H9 (cell line): Measurements from ENCODE around the gene ATCAY. TPM values are rescaled to one million over a fixed set of nuclear protein-coding genes. Genes with fewer than 3 reads are reported as not detected.

Experiments
- DNase-seq: peaks from one replicate; pipeline ENCODE4 v3.0.0-alpha.2; 2017
- H2AFZ ChIP-seq: one replicate; pipeline ENCODE4 v1.6.1; 2013; ENCODE audit warnings: mild to moderate bottlenecking, low read length, control low read depth, moderate library complexity
- H2AK5ac ChIP-seq: 2 replicates; pipeline ENCODE4 v1.6.1; 2013; ENCODE audit warnings: low read length, control low read depth, mixed read lengths; ENCODE audit not compliant: insufficient read length
- H2BK120ac ChIP-seq: one replicate; pipeline ENCODE4 v1.6.1; 2013; ENCODE audit warnings: low read depth, mild to moderate bottlenecking, low read length, control low read depth, inconsistent platforms; ENCODE audit not compliant: poor library complexity, severe bottlenecking
- H2BK12ac ChIP-seq: 2 replicates; pipeline ENCODE4 v1.6.1; 2013; ENCODE audit warnings: low read length, control low read depth, mixed read lengths, low read depth; ENCODE audit not compliant: insufficient read length
- H2BK15ac ChIP-seq: 2 replicates; pipeline ENCODE4 v1.6.1; 2013; ENCODE audit warnings: low read depth, low read length, control low read depth
- H2BK20ac ChIP-seq: one replicate; pipeline ENCODE4 v1.6.1; 2013; ENCODE audit warnings: low read depth, mild to moderate bottlenecking, low read length, control low read depth, inconsistent platforms; ENCODE audit not compliant: poor library complexity, severe bottlenecking
- H2BK5ac ChIP-seq: 2 replicates; pipeline ENCODE4 v1.6.1; 2013; ENCODE audit warnings: low read length, control low read depth, mixed read lengths; ENCODE audit not compliant: insufficient read length
- H3K14ac ChIP-seq: 2 replicates; pipeline ENCODE4 v1.6.1; 2013; ENCODE audit warnings: low read length, control low read depth; ENCODE audit not compliant: insufficient read depth
- H3K18ac ChIP-seq: 2 replicates; pipeline ENCODE4 v1.6.1; 2013; ENCODE audit warnings: low read depth, mild to moderate bottlenecking, mixed read lengths, low read length, control low read depth; ENCODE audit not compliant: insufficient read length
- H3K23ac ChIP-seq: 2 replicates; pipeline ENCODE4 v1.6.1; 2013; ENCODE audit warnings: low read length, control low read depth, mixed read lengths, low read depth; ENCODE audit not compliant: insufficient read length
- H3K23me2 ChIP-seq: 2 replicates; pipeline ENCODE4 v1.6.1; 2013; ENCODE audit warnings: low read depth, mild to moderate bottlenecking, mixed read lengths, low read length, control low read depth; ENCODE audit not compliant: insufficient read length, poor library complexity, severe bottlenecking
- H3K27ac ChIP-seq: 2 replicates; pipeline ENCODE4 v1.5.1; 2013; ENCODE audit warnings: low read length, control low read depth, mixed read lengths, low read depth; ENCODE audit not compliant: insufficient read length
- H3K27me3 ChIP-seq: 2 replicates; pipeline ENCODE4 v1.6.1; 2013; ENCODE audit warnings: low read length, control low read depth, inconsistent platforms; ENCODE audit not compliant: insufficient read depth
- H3K4ac ChIP-seq: 2 replicates; pipeline ENCODE4 v1.6.1; 2013; ENCODE audit warnings: low read depth, mild to moderate bottlenecking, control low read depth, inconsistent platforms, low read length, moderate library complexity
- H3K4me1 ChIP-seq: 2 replicates; pipeline ENCODE4 v1.6.1; 2013; ENCODE audit warnings: low read length, control low read depth, inconsistent platforms; ENCODE audit not compliant: insufficient read depth
- H3K4me2 ChIP-seq: 2 replicates; pipeline ENCODE4 v1.6.1; 2013; ENCODE audit warnings: low read length, control low read depth, mixed read lengths; ENCODE audit not compliant: insufficient read length, insufficient read depth
- H3K56ac ChIP-seq: 2 replicates; pipeline ENCODE4 v1.6.1; 2013; ENCODE audit warnings: low read depth, mild to moderate bottlenecking, mixed read lengths, low read length, control low read depth; ENCODE audit not compliant: insufficient read length
- H3K79me1 ChIP-seq: 2 replicates; pipeline ENCODE4 v1.6.1; 2013; ENCODE audit warnings: low read depth, mild to moderate bottlenecking, moderate library complexity, low read length, control low read depth, inconsistent platforms; ENCODE audit not compliant: insufficient read depth, poor library complexity, severe bottlenecking
- H3K79me2 ChIP-seq: 2 replicates; pipeline ENCODE4 v1.6.1; 2013; ENCODE audit warnings: low read length, control low read depth, inconsistent platforms; ENCODE audit not compliant: insufficient read depth
- H3K9ac ChIP-seq: 2 replicates; pipeline ENCODE4 v1.6.1; 2013; ENCODE audit warnings: low read length, control low read depth, mixed read lengths; ENCODE audit not compliant: insufficient read length; ENCODE audit errors: extremely low read depth
- H3K9me3 ChIP-seq: one replicate; pipeline ENCODE4 v1.6.1; 2013; ENCODE audit warnings: low read depth, low read length, inconsistent platforms; ENCODE audit not compliant: control insufficient read depth
- H3T11ph ChIP-seq: one replicate; pipeline ENCODE4 v1.6.1; 2013; ENCODE audit warnings: mild to moderate bottlenecking, low read length, control low read depth, inconsistent platforms
- H4K20me1 ChIP-seq: one replicate; pipeline ENCODE4 v1.6.1; 2013; ENCODE audit not compliant: control insufficient read depth, insufficient read length, insufficient read depth
- H4K5ac ChIP-seq: 2 replicates; pipeline ENCODE4 v1.6.1; 2013; ENCODE audit warnings: low read depth, mild to moderate bottlenecking, mixed read lengths, low read length, control low read depth; ENCODE audit not compliant: insufficient read length
- H4K8ac ChIP-seq: replicated peaks from 2 replicates; pipeline ENCODE4 v1.6.1; 2013; ENCODE audit warnings: low read length, control low read depth, mixed read lengths, low read depth; ENCODE audit not compliant: insufficient read length
- H4K91ac ChIP-seq: 2 replicates; pipeline ENCODE4 v1.6.1; 2013; ENCODE audit warnings: low read depth, mild to moderate bottlenecking, moderate library complexity, mixed read lengths, low read length, control low read depth; ENCODE audit not compliant: insufficient read length
- H3K27ac Mint-ChIP-seq, 3 experiments: 2 replicates in 2 of 3; 3 replicates in 1 of 3; pipeline ENCODE4 v1.8.0; 2020 to 2021; ENCODE audit warnings: mixed read lengths in 3 of 3, mild to moderate bottlenecking in 1 of 3, moderate library complexity in 1 of 3
- H3K27me3 Mint-ChIP-seq: 2 replicates; pipeline ENCODE4 v1.8.0; 2021; ENCODE audit warnings: low read depth, mild to moderate bottlenecking, moderate library complexity, mixed read lengths
- H3K36me3 Mint-ChIP-seq, 3 experiments: 2 replicates in 2 of 3; 3 replicates in 1 of 3; pipeline ENCODE4 v1.8.0; 2020 to 2021; ENCODE audit warnings: low read depth in 3 of 3, mixed read lengths in 3 of 3; ENCODE audit not compliant: insufficient read depth in 1 of 3
- H3K4me1 Mint-ChIP-seq, 2 experiments: 2 replicates each; pipeline ENCODE4 v1.8.0; 2020; ENCODE audit warnings: mixed read lengths in 2 of 2
- H3K4me3 Mint-ChIP-seq, 2 experiments: 2 replicates in 1 of 2; 3 replicates in 1 of 2; pipeline ENCODE4 v1.8.0; 2020 to 2021; ENCODE audit warnings: mild to moderate bottlenecking in 2 of 2, mixed read lengths in 2 of 2, moderate library complexity in 1 of 2
- H3K9me3 Mint-ChIP-seq, 2 experiments: 2 replicates in 1 of 2; 3 replicates in 1 of 2; pipeline ENCODE4 v1.8.0; 2020; ENCODE audit warnings: mild to moderate bottlenecking in 2 of 2, mixed read lengths in 2 of 2, moderate library complexity in 1 of 2
- WGBS: extraction: QIAGEN DNeasy Blood & Tissue Kit; methylation state at CpG from one replicate; pipeline ENCODE4 v1.1.7; 2013; ENCODE audit warnings: missing lambda C conversion rate, low lambda C conversion rate, mixed read lengths; ENCODE audit not compliant: insufficient read length; ENCODE audit errors: extremely low coverage; 5-methylcytosine and 5-hydroxymethylcytosine counted together
- total RNA-seq: library from RNA; stranded (reverse); gene quantifications from 2 replicates; pipeline ENCODE4 v1.2.1, GENCODE V29; 2021
- TF ChIP-seq, protein P1 (sequence below): fragments of 200-600 bp; sonication (generic); conservative IDR thresholded peaks from 3 replicates; pipeline ENCODE4 v1.8.0; 2021; ENCODE audit warnings: antibody characterized with exemption, mild to moderate bottlenecking

The ATCAY gene
- total RNA-seq, 1 experiment from 2014 or later, result 12.2 TPM

DNA sequence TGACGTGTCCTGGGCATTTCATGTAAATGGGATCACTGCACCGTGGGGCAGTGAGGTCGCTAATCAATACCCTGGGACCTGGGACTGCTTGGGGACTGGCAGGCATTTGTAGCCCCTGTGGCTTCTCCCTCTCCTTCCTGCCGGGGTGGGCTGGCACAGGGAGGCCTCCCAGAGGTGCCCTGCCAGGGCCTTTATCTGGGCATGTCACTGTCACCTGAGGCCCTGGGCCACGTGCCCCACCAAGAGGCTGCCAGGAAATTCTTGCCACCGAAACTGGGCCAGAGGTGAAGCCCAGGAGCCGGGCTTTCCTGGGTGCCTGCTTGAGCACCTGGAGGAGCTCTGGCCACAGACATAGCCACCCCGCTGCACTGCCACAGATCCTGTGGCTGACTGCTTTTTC lies 50.6 kb downstream of the ATCAY start:
- Mint-ChIP-seq H3K4me3 (no peak overlapping the region), H3K27me3 (peaks cover 3% of the 10 kb centered on the region)
- WGBS, result no CpG with 5 or more reads among the region's 8 CpGs

More for the DNA sequence above, 50.6 kb downstream of the ATCAY start:
- Histone ChIP-seq H4K5ac (no peak overlapping the region), H3K23ac (no peak overlapping the region), H3K79me1 (no peaks in the 10 kb centered on the region), H3K9me3 (no peaks in the 10 kb centered on the region), H2BK120ac (no peak overlapping the region), H2BK5ac (no peak overlapping the region), H3K4me1 (no peaks in the 10 kb centered on the region), H2AFZ (no peak overlapping the region), H3K79me2 (no peaks in the 10 kb centered on the region; the same call in 1 of the 2 replicates), H3K4me2 (no peak overlapping the region), H4K91ac (no peak overlapping the region), H2BK20ac (no peak overlapping the region), H3T11ph (no peak overlapping the region), H3K27me3 (no peaks in the 10 kb centered on the region), H4K8ac (no peak overlapping the region), H3K27ac (no peak overlapping the region), H3K9ac (no peak overlapping the region), H3K18ac (no peak overlapping the region), H2BK15ac (no peak overlapping the region), H3K56ac (no peak overlapping the region), H4K20me1 (no peaks in the 10 kb centered on the region), H2AK5ac (no peak overlapping the region), H3K23me2 (peaks cover 7% of the 10 kb centered on the region), H2BK12ac (no peak overlapping the region), H3K4ac (no peak overlapping the region), H3K14ac (no peak overlapping the region)
- Mint-ChIP-seq H3K9me3 (no peaks in the 10 kb centered on the region), H3K27ac (peak overlapping the region in 2 of 3 experiments; percentile 52 to 66; a peak in 2 of 7 replicates), H3K4me1 (peaks cover 0 to 3% of the 10 kb centered on the region in 2 experiments; a peak in 1 of 4 replicates), H3K36me3 (no peaks in the 10 kb centered on the region)
- TF ChIP-seq, protein P1, sequence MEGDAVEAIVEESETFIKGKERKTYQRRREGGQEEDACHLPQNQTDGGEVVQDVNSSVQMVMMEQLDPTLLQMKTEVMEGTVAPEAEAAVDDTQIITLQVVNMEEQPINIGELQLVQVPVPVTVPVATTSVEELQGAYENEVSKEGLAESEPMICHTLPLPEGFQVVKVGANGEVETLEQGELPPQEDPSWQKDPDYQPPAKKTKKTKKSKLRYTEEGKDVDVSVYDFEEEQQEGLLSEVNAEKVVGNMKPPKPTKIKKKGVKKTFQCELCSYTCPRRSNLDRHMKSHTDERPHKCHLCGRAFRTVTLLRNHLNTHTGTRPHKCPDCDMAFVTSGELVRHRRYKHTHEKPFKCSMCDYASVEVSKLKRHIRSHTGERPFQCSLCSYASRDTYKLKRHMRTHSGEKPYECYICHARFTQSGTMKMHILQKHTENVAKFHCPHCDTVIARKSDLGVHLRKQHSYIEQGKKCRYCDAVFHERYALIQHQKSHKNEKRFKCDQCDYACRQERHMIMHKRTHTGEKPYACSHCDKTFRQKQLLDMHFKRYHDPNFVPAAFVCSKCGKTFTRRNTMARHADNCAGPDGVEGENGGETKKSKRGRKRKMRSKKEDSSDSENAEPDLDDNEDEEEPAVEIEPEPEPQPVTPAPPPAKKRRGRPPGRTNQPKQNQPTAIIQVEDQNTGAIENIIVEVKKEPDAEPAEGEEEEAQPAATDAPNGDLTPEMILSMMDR, result no peak
- no peak for DNase-seq
